Type B pancreatic cell (in vitro differentiated cells): ENCODE results near the gene PTTG1IP. TPM values are rescaled to one million over a fixed set of nuclear protein-coding genes. Genes with fewer than 3 reads are reported as not detected.

Source experiments
- DNase-seq: peaks from one replicate; pipeline ENCODE4 v3.0.0; 2021; ENCODE audit warnings: mixed read lengths; ENCODE audit not compliant: unreplicated experiment; ENCODE audit errors: extremely low spot score
- H3K27ac Mint-ChIP-seq: 2 replicates; pipeline ENCODE4 v1.8.0; 2021; ENCODE audit warnings: mild to moderate bottlenecking, mixed read lengths
- H3K27me3 Mint-ChIP-seq: 2 replicates; pipeline ENCODE4 v1.8.0; 2021; ENCODE audit warnings: mixed read lengths
- H3K36me3 Mint-ChIP-seq: 2 replicates; pipeline ENCODE4 v1.8.0; 2021; ENCODE audit warnings: mixed read lengths
- H3K4me1 Mint-ChIP-seq: one replicate; pipeline ENCODE4 v1.8.0; 2021; ENCODE audit warnings: mixed read lengths; ENCODE audit not compliant: unreplicated experiment
- H3K4me3 Mint-ChIP-seq: 2 replicates; pipeline ENCODE4 v1.8.0; 2021; ENCODE audit warnings: mild to moderate bottlenecking, mixed read lengths
- H3K9me3 Mint-ChIP-seq: 2 replicates; pipeline ENCODE4 v1.8.0; 2021; ENCODE audit warnings: mixed read lengths
- CTCF ChIP-seq: fragments of 200-600 bp; sonication (generic); conservative IDR thresholded peaks from 2 replicates; pipeline ENCODE4 v1.5.0; 2021; ENCODE audit warnings: antibody characterized with exemption, mild to moderate bottlenecking
- total RNA-seq: library from RNA; stranded (reverse); gene quantifications from 2 replicates; pipeline ENCODE4 v1.2.1, GENCODE V29; 2021; ENCODE audit warnings: low replicate concordance

PTTG1IP gene
- total RNA-seq, 1 donor from 2014 or later: 168 TPM

GRCh38 chr21:44894687-44895302 is 21.3 kb upstream of the PTTG1IP start:
- Mint-ChIP-seq H3K4me1 (peaks cover 4% of the 10 kb centered on the region), H3K36me3 (no peaks in the 10 kb centered on the region), H3K27me3 (peaks cover 12% of the 10 kb centered on the region), H3K4me3 (no peak overlapping the region), H3K27ac (no peak overlapping the region), H3K9me3 (no peaks in the 10 kb centered on the region)
- no peak for DNase-seq
- no peak for TF ChIP-seq CTCF

- DNase-seq: no peak
- Mint-ChIP-seq H3K4me3 (no peak overlapping the region), H3K36me3 (no peaks in the 10 kb centered on the region), H3K4me1 (peaks cover 4% of the 10 kb centered on the region), H3K9me3 (no peaks in the 10 kb centered on the region), H3K27ac (no peak overlapping the region), H3K27me3 (peaks cover 12% of the 10 kb centered on the region)
- TF ChIP-seq CTCF: no peak
Measured at GRCh38 chr21:44893948-44894656, 20.6 kb upstream of the PTTG1IP start.

- Mint-ChIP-seq H3K27ac (no peak overlapping the region), H3K4me3 (no peak overlapping the region), H3K9me3 (no peaks in the 10 kb centered on the region), H3K4me1 (peaks cover under 1% of the 10 kb centered on the region), H3K27me3 (peaks cover 9% of the 10 kb centered on the region), H3K36me3 (no peaks in the 10 kb centered on the region)
- TF ChIP-seq CTCF: no peak
- no peak for DNase-seq
Measured at GRCh38 chr21:44893278-44893556, 19.7 kb upstream of the PTTG1IP start.

- DNase-seq: no peak
Measured at GRCh38 chr21:44892536-44893277, 19.2 kb upstream of the PTTG1IP start.

GRCh38 chr21:44892095-44892494 is 18.6 kb upstream of the PTTG1IP start:
- TF ChIP-seq CTCF: no peak
- H3K4me3 Mint-ChIP-seq: no peak overlapping the region
- no peak for DNase-seq
- H3K9me3 Mint-ChIP-seq: no peaks in the 10 kb centered on the region
- H3K27me3 Mint-ChIP-seq: peaks cover 9% of the 10 kb centered on the region
- H3K4me1 Mint-ChIP-seq: no peaks in the 10 kb centered on the region
- H3K36me3 Mint-ChIP-seq: no peaks in the 10 kb centered on the region
- no peak overlapping the region for H3K27ac Mint-ChIP-seq

More at GRCh38 chr21:44892536-44893277, 19.2 kb upstream of the PTTG1IP start:
- Mint-ChIP-seq H3K27ac (no peak overlapping the region), H3K27me3 (peaks cover 9% of the 10 kb centered on the region), H3K4me3 (no peak overlapping the region), H3K36me3 (no peaks in the 10 kb centered on the region), H3K9me3 (no peaks in the 10 kb centered on the region), H3K4me1 (no peaks in the 10 kb centered on the region)
- TF ChIP-seq CTCF: peak; percentile 91
